SK-N-SH (cell line): ENCODE measurements around the gene TRAK1. TPM values are rescaled to one million over a fixed set of nuclear protein-coding genes. Genes with fewer than 3 reads are reported as not detected.

Experiments
- CTCF ChIA-PET: fragments of 300-600, 350-600 bp; formaldehyde crosslinking; extraction: SDS; loops from one replicate; lab custom pipeline; 2021; lab: Yijun Ruan, JAX
- POLR2A ChIA-PET: fragments of 350-600 bp; sonication (Branson Sonifier 250); formaldehyde crosslinking; extraction: SDS; loops from one replicate; lab custom pipeline; 2020; ENCODE audit warnings: antibody characterized with exemption, inconsistent platforms; lab: Yijun Ruan, JAX
- DNase-seq: peaks from one replicate; pipeline ENCODE4 v3.0.0; 2012
- H2AFZ ChIP-seq: fragments of 200-600 bp; sonication (generic); 2 replicates; pipeline ENCODE4 v1.8.1; 2016; ENCODE audit warnings: antibody characterized with exemption, mild to moderate bottlenecking, low read depth
- H3F3A ChIP-seq: fragments of 200-600 bp; sonication (generic); replicated peaks from 2 replicates; pipeline ENCODE3; 2016; ENCODE audit warnings: antibody characterized with exemption, mild to moderate bottlenecking; ENCODE audit not compliant: insufficient read depth
- H3K27ac ChIP-seq, 2 experiments: fragments of 200-500 bp in 1 of 2; fragments of 200-600 bp in 1 of 2; sonication (Bioruptor generic) in 1 of 2; sonication (generic), shearing (Covaris generic) in 1 of 2; 2 replicates each; pipeline versions ENCODE4 v1.5.1 to v1.6.1; 2014 to 2016; ENCODE audit warnings: low read depth in 2 of 2, inconsistent platforms in 1 of 2, low read length in 1 of 2, mild to moderate bottlenecking in 1 of 2, mixed read lengths in 1 of 2
- H3K27me3 ChIP-seq: fragments of 200-600 bp; sonication (generic), shearing (Covaris generic); 2 replicates; pipeline ENCODE4 v1.6.1; 2016; ENCODE audit warnings: mixed run types; ENCODE audit not compliant: insufficient read depth
- H3K36me3 ChIP-seq, 2 experiments: fragments of 200-500 bp in 1 of 2; fragments of 200-600 bp in 1 of 2; sonication (Bioruptor generic) in 1 of 2; sonication (generic) in 1 of 2; replicated peaks in 1 of 2; 2 replicates each; pipeline versions ENCODE3 to v1.5.1; 2014 to 2016; ENCODE audit warnings: low read length in 1 of 2, mild to moderate bottlenecking in 1 of 2; ENCODE audit not compliant: insufficient read depth in 2 of 2, control insufficient read depth in 1 of 2
- H3K4me1 ChIP-seq, 2 experiments: fragments of 200-500 bp in 1 of 2; fragments of 200-600 bp in 1 of 2; sonication (Bioruptor generic) in 1 of 2; sonication (generic), shearing (Covaris generic) in 1 of 2; 2 replicates each; pipeline versions ENCODE4 v1.5.1 to v1.6.1; 2014 to 2016; ENCODE audit warnings: low read depth in 1 of 2, low read length in 1 of 2, mixed run types in 1 of 2; ENCODE audit not compliant: insufficient read depth in 2 of 2, control insufficient read depth in 1 of 2
- H3K4me2 ChIP-seq: fragments of 200-600 bp; sonication (generic), shearing (Covaris generic); 2 replicates; pipeline ENCODE4 v1.6.1; 2017; ENCODE audit warnings: mixed run types
- H3K4me3 ChIP-seq, 2 experiments: fragments of 200-500 bp in 1 of 2; fragments of 200-600 bp in 1 of 2; sonication (Bioruptor generic) in 1 of 2; sonication (generic), shearing (Covaris generic) in 1 of 2; 2 replicates each; pipeline versions ENCODE4 v1.5.1 to v1.8.1; 2014 to 2016; ENCODE audit warnings: low read depth in 2 of 2, inconsistent platforms in 1 of 2, low read length in 1 of 2, mild to moderate bottlenecking in 1 of 2, mixed read lengths in 1 of 2, moderate library complexity in 1 of 2
- H3K79me2 ChIP-seq: fragments of 200-600 bp; sonication (generic); 2 replicates; pipeline ENCODE4 v1.8.1; 2017; ENCODE audit warnings: mild to moderate bottlenecking; ENCODE audit not compliant: insufficient read depth
- H3K9ac ChIP-seq: fragments of 200-600 bp; sonication (generic); 2 replicates; pipeline ENCODE4 v1.6.1; 2017; ENCODE audit warnings: mixed run types
- H3K9me2 ChIP-seq: fragments of 200-600 bp; sonication (generic); 2 replicates; pipeline ENCODE4 v1.6.1; 2017; ENCODE audit warnings: mixed run types
- H3K9me3 ChIP-seq: fragments of 200-600 bp; sonication (generic); 2 replicates; pipeline ENCODE4 v1.6.1; 2017; ENCODE audit warnings: mixed run types, mild to moderate bottlenecking, moderate library complexity
- H4K20me1 ChIP-seq: fragments of 200-600 bp; sonication (generic); 2 replicates; pipeline ENCODE4 v1.6.1; 2017; ENCODE audit warnings: mild to moderate bottlenecking, mixed run types; ENCODE audit not compliant: insufficient read depth
- CHD2 ChIP-seq: fragments of 150-350 bp; IDR thresholded peaks from 2 replicates; pipeline ENCODE4 v1.6.1; 2018; ENCODE audit warnings: low read length; ENCODE audit not compliant: partially characterized antibody
- CTCF ChIP-seq: fragments of 200-600 bp; sonication (generic); IDR thresholded peaks from 2 replicates; pipeline ENCODE4 v1.6.1; 2017; ENCODE audit warnings: antibody characterized with exemption, mild to moderate bottlenecking, moderate library complexity
- EP300 ChIP-seq, 2 experiments: IDR thresholded peaks; 2 replicates each; pipeline versions ENCODE4 v1.4.0 to v1.6.1; 2012; ENCODE audit warnings: borderline replicate concordance in 1 of 2, low read depth in 1 of 2, low read length in 1 of 2
- EZH2phosphoT487 ChIP-seq: fragments of 200-600 bp; sonication (generic); IDR thresholded peaks from 2 replicates; pipeline ENCODE4 v1.6.1; 2017; ENCODE audit warnings: low read depth, mixed run types, mild to moderate bottlenecking, antibody characterized with exemption, moderate library complexity, borderline replicate concordance
- FOXM1 ChIP-seq: IDR thresholded peaks from 2 replicates; pipeline ENCODE4 v1.4.0; 2012; ENCODE audit warnings: low read depth, mild to moderate bottlenecking
- IRF3 ChIP-seq: fragments of 150-350 bp; IDR thresholded peaks from 2 replicates; pipeline ENCODE4 v1.6.1; 2016; ENCODE audit warnings: mild to moderate bottlenecking, low read depth, low read length
- JUND ChIP-seq: IDR thresholded peaks from 2 replicates; pipeline ENCODE4 v1.4.0; 2012
- MEF2A ChIP-seq: IDR thresholded peaks from 2 replicates; pipeline ENCODE4 v1.4.0; 2012; ENCODE audit warnings: low read depth, borderline replicate concordance
- PBX3 ChIP-seq: IDR thresholded peaks from 2 replicates; pipeline ENCODE4; 2012
- POLR2AphosphoS5 ChIP-seq: IDR thresholded peaks from 2 replicates; pipeline ENCODE4 v1.6.1; 2012; ENCODE audit warnings: low read depth, low read length
- RAD21 ChIP-seq: IDR thresholded peaks from 2 replicates; pipeline ENCODE4 v1.6.1; 2012; ENCODE audit warnings: mild to moderate bottlenecking, low read length
- SIN3A ChIP-seq: IDR thresholded peaks from 2 replicates; pipeline ENCODE4 v1.6.1; 2012; ENCODE audit warnings: low read depth, mild to moderate bottlenecking, low read length, moderate library complexity, borderline replicate concordance
- SMC3 ChIP-seq: IDR thresholded peaks from 2 replicates; pipeline ENCODE4 v1.6.1; 2012; ENCODE audit warnings: low read depth, low read length, improper control_type of control experiment
- TCF12 ChIP-seq: IDR thresholded peaks from 2 replicates; pipeline ENCODE4 v1.4.0; 2012
- USF1 ChIP-seq: IDR thresholded peaks from 2 replicates; pipeline ENCODE4 v1.4.0; 2012; ENCODE audit warnings: low read depth, borderline replicate concordance
- USF2 ChIP-seq: fragments of 150-350 bp; IDR thresholded peaks from 2 replicates; pipeline ENCODE4 v1.6.1; 2017; ENCODE audit warnings: antibody characterized with exemption, low read length, low read depth, borderline replicate concordance
- ZBTB33 ChIP-seq: IDR thresholded peaks from 2 replicates; pipeline ENCODE4 v1.4.0; 2012; ENCODE audit warnings: low read depth, borderline replicate concordance
- WGBS: methylation state at CpG from one replicate; pipeline ENCODE4 v1.1.6; 2017; ENCODE audit warnings: low lambda C conversion rate; 5-methylcytosine and 5-hydroxymethylcytosine counted together
- polyA plus RNA-seq, 3 experiments: library from polyadenylated mRNA; depleted of rRNA; stranded (reverse); fragments of >200 nt; gene quantifications; 2 replicates each; pipeline ENCODE4 v1.2.3, GENCODE V29; 2012

TRAK1 gene
- polyA plus RNA-seq, 1 of the 3 experiments (the other 2 are of a cell fraction): 12.5 TPM

- no peak overlapping the region for H3K27ac ChIP-seq
- no peaks in the 10 kb centered on the region for H3K27me3 ChIP-seq
- H3K9me3 ChIP-seq: no peaks in the 10 kb centered on the region
- no peak overlapping the region for H2AFZ ChIP-seq
- ChIA-PET CTCF (interaction anchor here (1.2 kb wide), 1 partner anchor 21 kb away, joined by 4 read pairs; no protein-coding TSS in a partner anchor), POLR2A (no interaction called here)
- WGBS: 95% methylated on average over 5 of the region's 7 CpGs
- no peaks in the 10 kb centered on the region; the same call in 1 of the 2 replicates for H4K20me1 ChIP-seq
- no peak overlapping the region for H3K4me2 ChIP-seq
- no peak for TF ChIP-seq SMC3
- no peak for TF ChIP-seq SIN3A
- no peak for TF ChIP-seq PBX3
- no peak for TF ChIP-seq RAD21
- TF ChIP-seq FOXM1: no peak
- TF ChIP-seq CHD2: no peak
- no peak for TF ChIP-seq POLR2AphosphoS5
- no peak for TF ChIP-seq USF1
- no peak for TF ChIP-seq MEF2A
- no peak for TF ChIP-seq ZBTB33
- no peak for TF ChIP-seq USF2
- TF ChIP-seq EZH2phosphoT487: no peak
- TF ChIP-seq CTCF: no peak
- TF ChIP-seq TCF12: no peak
- TF ChIP-seq IRF3: no peak
- TF ChIP-seq EP300 (IDR thresholded peaks at IDR 0.05; ENCODE audit: borderline replicate concordance in 1 of 2, low read depth in 1 of 2, low read length in 1 of 2): no peak
- no peak for TF ChIP-seq JUND
- H3F3A ChIP-seq: no peaks in the 10 kb centered on the region
- no peaks in the 10 kb centered on the region for H3K9me2 ChIP-seq
- no peaks in the 10 kb centered on the region for H3K36me3 ChIP-seq
- H3K9ac ChIP-seq: no peak overlapping the region
- no peak overlapping the region for H3K4me3 ChIP-seq
- H3K79me2 ChIP-seq: no peaks in the 10 kb centered on the region
- H3K4me1 ChIP-seq: peaks cover 0 to 9% of the 10 kb centered on the region in 2 experiments; a peak in 2 of 4 replicates
- DNase-seq: no peak
Measured at GRCh38 chr3:42140665-42141203, 49.6 kb downstream of the TRAK1 start.
